COLO668 (cell line): ENCODE results near the gene EHBP1.
"Not testable (repeated sequence)": the region's sequence is repeated elsewhere in the genome, so short reads cannot be mapped to it uniquely, and the experiment has no call there.

ENCODE experiments used
- DNase-seq: peaks from one replicate; lab custom pipeline; 2025; ENCODE audit not compliant: unreplicated experiment; lab: John Stamatoyannopoulos, UW

EHBP1 gene

DNA sequence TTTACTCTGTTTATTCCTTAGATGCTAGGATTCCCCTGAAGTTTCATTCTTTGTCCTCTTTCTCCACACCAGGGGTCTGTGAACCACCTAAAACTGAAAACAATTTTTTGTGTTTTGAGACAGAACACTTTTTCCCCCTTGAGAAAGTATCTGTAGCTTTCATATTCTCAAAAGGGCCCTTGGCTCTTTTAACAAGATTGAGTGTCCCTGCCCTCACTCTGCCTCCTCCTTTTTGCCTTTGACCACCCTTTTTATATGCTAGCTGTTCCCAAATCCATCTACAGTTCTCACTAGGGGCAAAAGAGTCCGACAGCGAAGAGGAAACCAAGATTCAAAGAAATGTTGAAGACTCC, 883 bp upstream of the EHBP1 start:
- no peak for DNase-seq

DNA sequence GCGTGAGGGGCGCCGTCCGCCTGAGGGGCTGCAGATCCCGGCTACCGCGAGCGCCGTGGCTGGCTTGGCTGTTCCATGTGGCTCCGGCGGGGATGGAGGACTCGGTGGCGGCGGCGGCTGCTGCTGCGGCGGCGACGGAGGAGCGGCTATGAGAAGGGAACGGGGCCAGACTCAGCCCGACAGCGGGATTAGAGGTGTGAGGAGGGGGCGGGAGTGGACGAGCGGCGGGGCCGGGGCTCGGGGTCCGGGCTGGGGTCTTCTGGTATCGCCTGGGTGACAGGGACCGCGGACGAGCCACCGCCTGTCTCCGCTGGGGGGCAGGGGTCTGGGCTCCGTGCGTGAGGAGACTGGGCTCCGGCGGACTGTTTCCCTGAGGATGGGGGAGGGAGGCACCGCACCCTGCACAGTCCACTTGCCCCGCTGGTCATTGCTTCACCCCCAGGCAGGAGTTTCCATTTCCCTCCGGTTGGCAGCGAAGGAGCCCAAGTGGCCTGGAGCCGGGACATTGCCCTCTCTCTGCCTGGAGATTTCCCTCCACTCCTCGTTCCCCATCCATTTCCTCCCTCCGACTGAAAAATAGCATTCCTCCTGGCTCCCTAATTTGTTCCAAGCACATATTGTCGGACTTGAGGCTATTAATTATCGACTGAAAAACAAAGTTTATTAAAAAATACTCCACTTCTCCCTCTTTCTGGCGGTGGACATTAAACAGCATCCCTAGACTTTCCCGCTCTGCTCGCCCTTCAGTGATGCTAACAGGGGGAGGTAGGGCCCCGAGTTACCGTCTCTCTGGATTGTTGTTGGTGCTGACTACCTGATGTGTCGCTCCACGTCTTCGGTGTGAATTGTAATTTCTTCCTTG, 577 bp downstream of the EHBP1 start:
- peak; percentile 79 for DNase-seq

DNA sequence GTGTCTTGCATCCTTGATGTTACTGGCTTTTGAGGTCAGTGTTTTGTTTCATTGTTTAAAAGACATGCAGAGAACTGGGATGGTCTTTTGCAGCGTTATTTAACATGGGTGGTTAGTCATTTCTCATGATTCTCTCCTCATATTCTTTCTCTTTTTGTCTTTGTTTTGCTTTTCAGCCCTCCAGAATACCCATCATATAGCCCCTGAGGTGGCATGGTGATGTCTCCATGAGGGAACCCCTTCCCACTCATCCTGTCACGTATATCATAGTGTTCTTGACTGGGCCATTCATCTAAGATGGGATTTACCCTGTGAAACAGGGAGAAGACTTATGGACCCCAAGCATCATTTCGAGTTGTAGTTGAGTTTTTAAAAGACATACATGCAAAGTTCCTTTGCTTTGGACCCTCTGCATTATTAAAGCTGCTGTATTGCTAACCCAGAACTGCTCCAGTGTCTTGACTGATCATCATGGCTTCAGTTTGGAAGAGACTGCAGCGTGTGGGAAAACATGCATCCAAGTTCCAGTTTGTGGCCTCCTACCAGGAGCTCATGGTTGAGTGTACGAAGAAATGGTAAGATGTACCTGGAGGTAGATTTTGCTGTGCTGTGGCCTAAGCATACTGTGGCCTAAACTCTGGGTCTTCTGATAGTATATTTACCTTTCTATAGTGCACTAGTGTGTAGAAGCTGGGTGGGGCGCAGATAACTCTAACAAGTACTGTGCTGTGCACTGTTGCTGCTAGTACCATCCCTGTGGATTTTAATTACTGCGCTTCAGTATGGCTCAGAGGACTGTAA, 1.4 kb downstream of the EHBP1 start:
- DNase-seq: no peak

DNA sequence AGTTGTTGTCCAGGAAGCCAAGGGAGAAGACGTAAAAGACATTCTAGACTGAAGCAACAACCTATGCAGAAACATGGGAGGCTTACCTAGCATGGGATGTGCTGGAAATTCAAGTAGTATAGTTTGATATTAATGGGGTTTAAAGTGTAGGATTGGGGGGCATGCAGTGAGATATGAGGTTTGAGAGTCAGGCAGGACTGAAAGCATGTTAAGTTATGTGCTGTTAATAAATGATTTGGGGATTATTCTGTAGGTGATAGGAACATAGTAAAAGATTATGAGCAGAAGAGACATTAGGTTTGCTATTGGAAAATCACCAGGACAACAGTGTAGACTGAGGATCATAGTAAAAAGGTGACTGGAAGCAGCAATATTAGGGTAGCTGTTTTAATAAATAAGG, 3.2 kb downstream of the EHBP1 start:
- no peak for DNase-seq

DNA sequence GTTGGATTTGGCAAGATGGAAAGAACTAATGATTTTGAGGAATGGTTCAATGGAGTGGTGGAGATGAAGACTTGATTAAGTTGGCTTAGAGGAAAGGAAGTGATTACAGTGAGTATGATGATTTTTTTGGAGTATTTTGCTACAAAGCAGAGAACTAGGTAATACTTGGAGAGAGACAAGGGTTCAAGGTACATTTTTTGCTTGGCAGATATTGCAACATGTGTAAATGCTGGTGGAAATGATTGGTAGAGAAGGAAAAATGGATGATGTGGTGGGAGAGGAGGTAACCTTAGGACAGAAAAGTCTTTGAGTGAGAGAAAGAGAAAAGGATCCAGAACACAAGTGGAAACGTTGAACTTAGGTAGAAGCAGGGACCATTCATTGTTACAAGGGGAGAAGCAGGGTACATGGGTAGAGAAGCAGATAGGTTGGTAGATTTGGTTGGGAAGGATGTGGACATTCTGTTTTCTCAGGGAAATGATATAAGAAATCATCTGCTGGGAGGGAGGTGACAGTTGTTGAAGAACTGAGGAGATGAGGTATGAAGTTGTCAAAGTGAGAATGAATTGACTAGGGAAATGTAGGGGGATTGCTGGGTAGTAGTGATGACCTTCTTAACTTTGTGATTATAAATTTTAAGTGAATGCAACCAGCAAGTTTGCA, 6.5 kb downstream of the EHBP1 start:
- DNase-seq: no peak

- not testable (repeated sequence) for DNase-seq
Observed at GRCh38 chr2:62713196-62713595, 7.7 kb downstream of the EHBP1 start.

GRCh38 chr2:62713837-62714236, 8.3 kb downstream of the EHBP1 start:
- DNase-seq: no peak

GRCh38 chr2:62716768-62717167, 11.3 kb downstream of the EHBP1 start:
- DNase-seq: no peak

- DNase-seq: no peak
Observed at GRCh38 chr2:62717503-62718081, 12.1 kb downstream of the EHBP1 start.

DNA sequence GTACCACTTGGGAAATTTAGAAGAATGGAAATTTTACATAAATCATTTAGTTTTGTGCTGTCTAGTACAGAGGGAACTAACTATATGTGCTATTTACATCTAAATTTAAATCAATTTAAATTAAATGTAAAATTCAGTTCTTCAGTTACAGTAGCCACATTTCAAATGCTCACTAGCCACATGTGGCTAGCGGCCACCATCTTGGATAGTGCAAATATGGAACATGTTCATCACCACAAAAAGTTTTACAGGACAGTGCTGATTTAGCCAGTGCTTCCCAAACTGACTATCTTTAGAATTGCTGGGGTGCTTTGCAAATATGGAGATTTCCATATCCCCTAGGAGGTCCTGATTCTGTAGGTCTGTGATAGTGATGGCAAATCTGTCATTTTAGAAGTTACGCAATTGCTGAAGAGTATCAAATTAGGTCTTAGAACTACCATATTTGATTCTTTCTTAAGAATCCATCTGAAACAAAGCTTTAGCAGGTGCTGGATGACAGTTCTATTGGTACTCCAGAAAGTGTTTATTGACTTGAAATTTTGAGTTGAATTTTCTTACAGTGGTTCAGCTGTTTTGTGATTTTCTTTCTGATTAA, 12.8 kb downstream of the EHBP1 start:
- DNase-seq: no peak

DNA sequence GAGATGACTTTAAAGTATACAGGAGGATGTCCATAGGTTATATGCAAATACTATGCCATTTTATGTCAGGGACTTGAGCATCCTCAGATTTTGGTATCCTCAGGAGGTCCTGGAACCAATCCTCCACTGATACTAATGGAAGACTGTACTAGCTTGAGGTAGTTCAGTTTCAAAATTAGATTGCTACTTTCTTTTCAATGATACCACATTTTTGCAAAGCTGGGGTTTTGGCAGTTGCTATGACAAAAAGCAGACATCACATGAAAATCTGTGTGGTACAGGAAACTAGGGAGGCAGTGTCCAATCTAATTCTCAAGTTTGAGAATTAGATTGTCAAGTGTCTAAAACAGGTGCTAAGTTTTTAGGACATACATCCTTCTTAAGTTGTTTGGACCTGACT, 14.2 kb downstream of the EHBP1 start:
- DNase-seq: no peak

DNA sequence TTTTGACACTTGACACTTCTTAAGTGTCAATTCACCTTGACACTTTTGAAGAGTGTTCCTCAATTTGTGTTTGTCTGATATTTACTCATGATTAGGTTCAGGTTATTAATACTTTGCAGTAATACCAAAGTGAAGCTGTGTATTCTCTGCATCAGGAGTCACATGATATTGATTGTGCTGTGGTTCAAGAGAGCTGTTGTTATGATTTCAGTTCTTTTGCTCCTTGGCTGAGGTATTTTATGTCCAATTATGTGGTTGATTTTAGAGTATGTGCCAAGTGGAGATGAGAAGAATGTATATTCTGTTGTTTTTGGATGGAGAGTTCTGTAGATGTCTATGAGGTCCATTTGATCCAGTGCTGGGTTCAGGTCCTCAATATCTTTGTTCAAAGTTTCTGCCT, 17.2 kb downstream of the EHBP1 start:
- no peak for DNase-seq

GRCh38 chr2:62723253-62723652, 17.7 kb downstream of the EHBP1 start:
- no peak for DNase-seq

- DNase-seq: no peak
Observed at GRCh38 chr2:62724106-62724505, 18.6 kb downstream of the EHBP1 start.

- peak; percentile 25 for DNase-seq
Observed at GRCh38 chr2:62724886-62725711, 19.6 kb downstream of the EHBP1 start.

GRCh38 chr2:62725712-62726055, 20.2 kb downstream of the EHBP1 start:
- DNase-seq: no peak

- DNase-seq: no peak
Observed at GRCh38 chr2:62727259-62727867, 21.9 kb downstream of the EHBP1 start.

- no peak for DNase-seq
Observed at GRCh38 chr2:62727876-62728566, 22.5 kb downstream of the EHBP1 start.

DNA sequence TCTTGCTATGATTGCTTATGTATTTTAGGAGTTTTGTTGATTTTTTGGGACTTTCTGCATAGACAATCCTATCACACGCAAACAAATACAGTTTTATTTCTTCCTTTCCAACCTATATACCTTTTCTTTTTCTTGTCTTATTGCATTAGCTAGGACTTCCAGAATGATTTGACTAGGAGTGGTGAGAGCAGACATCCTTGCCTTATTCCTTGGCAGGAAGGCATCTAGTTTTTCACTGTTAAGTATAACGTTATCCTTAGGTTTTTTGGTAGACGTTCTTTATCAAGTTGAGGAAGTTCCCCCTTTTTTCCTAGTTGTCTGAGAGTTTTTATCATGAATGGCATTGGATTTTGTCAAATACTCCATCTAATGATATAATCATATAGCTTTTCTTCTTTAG, 25.8 kb downstream of the EHBP1 start:
- no peak for DNase-seq
